Vagina (tissue), 2 donors: ENCODE data around the gene CDIP1. TPM values are rescaled to one million over a fixed set of nuclear protein-coding genes. Genes with fewer than 3 reads are reported as not detected.
A peak's percentile ranks its signal among the peaks of the same experiment; 100 is the strongest.

Source experiments
- DNase-seq, 2 donors: peaks; one replicate each; pipeline ENCODE4 v3.0.0-alpha.2; 2017; ENCODE audit errors: extremely low spot score in 2 of 2
- H3K27ac ChIP-seq: fragments of 200-600 bp; sonication (generic); one replicate; pipeline ENCODE4 v1.5.1; 2019
- H3K27me3 ChIP-seq: fragments of 200-600 bp; sonication (generic); one replicate; pipeline ENCODE4 v1.5.1; 2019
- H3K36me3 ChIP-seq, 2 donors: fragments of 200-600 bp; sonication (generic); one replicate each; pipeline ENCODE4 v1.5.1; 2017 to 2019
- H3K4me1 ChIP-seq: fragments of 200-600 bp; sonication (generic); one replicate; pipeline ENCODE4 v1.5.1; 2019
- H3K4me3 ChIP-seq, 2 donors: fragments of 200-600 bp; sonication (generic); 1 replicate in 1 of 2; 2 replicates in 1 of 2; pipeline ENCODE4 v1.5.1; 2016 to 2019
- H3K9me3 ChIP-seq: fragments of 200-600 bp; sonication (generic); one replicate; pipeline ENCODE4 v1.5.1; 2019
- CTCF ChIP-seq, 3 experiments: fragments of 450-650 bp in 2 of 3; fragments of 200-600 bp in 1 of 3; sonication (generic) in 1 of 3; IDR thresholded peaks; one replicate each; pipeline ENCODE4 v1.5.1; 2017 to 2019; ENCODE audit warnings: antibody characterized with exemption in 3 of 3, mild to moderate bottlenecking in 2 of 3, moderate library complexity in 2 of 3
- POLR2A ChIP-seq, 2 donors: fragments of 450-650 bp; IDR thresholded peaks; one replicate each; pipeline ENCODE4 v1.6.1; 2017; ENCODE audit warnings: antibody characterized with exemption in 2 of 2, mild to moderate bottlenecking in 2 of 2, moderate library complexity in 2 of 2
- POLR2AphosphoS5 ChIP-seq, 2 donors: sonication (generic); formaldehyde crosslinking; IDR thresholded peaks; one replicate each; pipeline ENCODE4 v1.9.0; 2017; ENCODE audit warnings: antibody characterized with exemption in 2 of 2, mild to moderate bottlenecking in 2 of 2, low read depth in 1 of 2; ENCODE audit not compliant: insufficient read depth in 1 of 2
- intact Hi-C: fragments of 100-400 bp; cut with DNase I; formaldehyde crosslinking; loops from one replicate; pipeline ENCODE4 v1.15.1; 2023
- total RNA-seq: library from RNA; depleted of rRNA; stranded (reverse); fragments of >200 nt; gene quantifications from one replicate; pipeline ENCODE4 v1.2.3, GENCODE V29; 2016

CDIP1 gene
- total RNA-seq, 1 donor from 2014 or later: 13.3 TPM

GRCh38 chr16:4505356-4506147, 33.0 kb downstream of the CDIP1 start:
- intact Hi-C loops: loop anchor here (10.0 kb wide), 1 partner anchor 49 kb away; the partner anchor contains the start of gene C16orf96
- Histone ChIP-seq H3K27me3 (no peaks in the 10 kb centered on the region), H3K9me3 (no peaks in the 10 kb centered on the region), H3K4me1 (peaks cover 37% of the 10 kb centered on the region), H3K27ac (peak overlapping the region; percentile 24), H3K4me3 (no peak overlapping the region), H3K36me3 (peaks cover 0 to 27% of the 10 kb centered on the region in 2 donors)
- DNase-seq: no peak
- TF ChIP-seq POLR2AphosphoS5 (IDR thresholded peaks at IDR 0.05; ENCODE audit: insufficient read depth in 1 of 2, low read depth in 1 of 2) (peak in 1 of 2 donors; percentile 42), CTCF (IDR thresholded peaks at IDR 0.05) (no peak)

DNA sequence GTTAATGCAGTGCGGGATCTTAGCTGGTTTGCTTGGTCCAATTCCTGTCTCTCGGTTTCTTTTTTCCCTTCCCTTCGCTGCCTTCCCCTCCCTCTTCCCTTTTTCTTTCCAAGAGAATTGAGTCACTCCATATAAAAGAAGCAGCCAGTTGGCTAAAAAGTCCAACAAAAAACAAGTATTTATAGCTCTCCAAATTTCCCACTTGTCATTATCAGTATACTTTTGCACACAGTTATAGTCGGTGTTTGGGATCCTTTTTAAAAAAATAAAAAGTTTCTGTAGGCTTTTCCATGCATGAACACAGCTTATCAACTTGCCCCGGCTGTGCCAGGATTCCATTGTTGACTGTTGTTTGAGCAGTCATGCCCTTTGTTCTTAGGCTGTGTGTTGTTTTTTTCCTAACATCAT, 37.5 kb downstream of the CDIP1 start:
- H3K27me3 ChIP-seq: no peaks in the 10 kb centered on the region
- H3K9me3 ChIP-seq: no peaks in the 10 kb centered on the region
- H3K4me1 ChIP-seq: peaks cover 63% of the 10 kb centered on the region
- H3K4me3 ChIP-seq: peak overlapping the region; percentile 29
- no peak for TF ChIP-seq CTCF (IDR thresholded peaks at IDR 0.05)
- peak in 1 of 2 donors; percentile 62 for TF ChIP-seq POLR2AphosphoS5 (IDR thresholded peaks at IDR 0.05; ENCODE audit: insufficient read depth in 1 of 2, low read depth in 1 of 2)
- H3K27ac ChIP-seq: peak overlapping the region; percentile 76
- DNase-seq: no peak
- no peaks in the 10 kb centered on the region for H3K36me3 ChIP-seq
- intact Hi-C loops: loop anchor here (10.0 kb wide), 1 partner anchor 54 kb away; the partner anchor contains the start of gene C16orf96

- peak overlapping the region; percentile 29 for H3K4me3 ChIP-seq
- no peaks in the 10 kb centered on the region for H3K36me3 ChIP-seq
- intact Hi-C loops: loop anchor here (10.0 kb wide), 1 partner anchor 55 kb away; the partner anchor contains the start of gene C16orf96
- H3K9me3 ChIP-seq: no peaks in the 10 kb centered on the region
- H3K27ac ChIP-seq: peak overlapping the region; percentile 76
- no peaks in the 10 kb centered on the region for H3K27me3 ChIP-seq
- peaks cover 65% of the 10 kb centered on the region for H3K4me1 ChIP-seq
- DNase-seq: no peak
- no peak for TF ChIP-seq POLR2A (IDR thresholded peaks at IDR 0.05)
- peak in 1 of 2 donors; percentile 29 for TF ChIP-seq POLR2AphosphoS5 (IDR thresholded peaks at IDR 0.05; ENCODE audit: insufficient read depth in 1 of 2, low read depth in 1 of 2)
- no peak for TF ChIP-seq CTCF (IDR thresholded peaks at IDR 0.05)
Measured at GRCh38 chr16:4500272-4500671, 38.3 kb downstream of the CDIP1 start.

DNA sequence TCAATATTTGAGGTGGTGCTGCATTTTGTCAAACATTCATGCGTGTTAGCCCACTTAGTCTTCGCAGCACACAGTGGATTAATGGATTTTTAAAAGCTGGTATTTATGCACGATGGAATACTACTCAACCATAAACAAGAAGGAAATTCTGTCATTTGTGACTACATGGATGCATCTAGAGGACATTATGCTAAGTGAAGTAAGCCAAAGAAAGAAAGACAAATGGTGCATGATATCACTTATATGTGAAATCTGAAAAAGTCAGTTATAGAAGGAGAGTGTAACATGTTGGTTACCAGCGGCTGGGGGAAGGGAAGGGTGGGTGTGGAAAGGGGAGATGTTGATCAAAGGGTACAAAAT, 39.4 kb downstream of the CDIP1 start:
- no peak overlapping the region for H3K4me3 ChIP-seq
- TF ChIP-seq POLR2AphosphoS5 (IDR thresholded peaks at IDR 0.05; ENCODE audit: insufficient read depth in 1 of 2, low read depth in 1 of 2) (no peak), CTCF (IDR thresholded peaks at IDR 0.05) (no peak), POLR2A (IDR thresholded peaks at IDR 0.05) (no peak)
- DNase-seq: no peak
- no peaks in the 10 kb centered on the region for H3K27me3 ChIP-seq
- peaks cover 74% of the 10 kb centered on the region for H3K4me1 ChIP-seq
- intact Hi-C loops: no loop called here
- no peak overlapping the region for H3K27ac ChIP-seq
- H3K36me3 ChIP-seq: no peaks in the 10 kb centered on the region
- no peaks in the 10 kb centered on the region for H3K9me3 ChIP-seq

DNA sequence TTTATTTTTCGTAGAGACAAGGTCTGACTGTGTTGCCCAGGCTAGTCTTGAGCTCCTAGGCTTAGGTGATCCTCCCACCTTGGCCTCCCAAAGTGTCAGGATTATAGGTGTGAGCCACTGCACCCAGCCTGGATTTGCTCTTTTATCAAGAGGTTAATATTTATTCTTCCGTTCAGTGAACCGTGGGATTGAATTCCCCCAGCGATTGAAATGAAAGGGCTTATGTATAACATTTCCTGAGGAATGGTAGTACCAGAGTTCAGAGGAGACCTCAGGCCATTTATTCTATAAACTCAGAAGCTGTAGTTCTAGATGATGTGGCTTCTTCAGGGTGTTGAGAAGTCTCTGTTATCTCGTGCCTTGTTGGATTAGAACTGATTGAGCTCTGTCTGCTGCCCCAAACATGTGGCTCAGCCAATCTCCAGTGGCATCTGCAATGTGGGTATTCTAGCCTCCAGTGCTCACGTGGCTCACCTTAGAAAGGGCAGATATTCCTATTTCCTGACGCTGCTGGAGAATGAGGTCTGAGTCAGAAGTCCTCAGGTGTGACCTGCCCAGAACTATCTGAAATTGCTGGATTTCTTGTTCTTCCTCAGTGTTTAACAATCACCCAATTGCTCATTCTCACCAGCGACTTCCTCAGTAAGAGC, 39.9 kb downstream of the CDIP1 start:
- intact Hi-C loops: no loop called here
- Histone ChIP-seq H3K36me3 (no peaks in the 10 kb centered on the region), H3K27ac (no peak overlapping the region), H3K4me1 (peaks cover 74% of the 10 kb centered on the region), H3K9me3 (no peaks in the 10 kb centered on the region), H3K27me3 (no peaks in the 10 kb centered on the region), H3K4me3 (no peak overlapping the region)
- TF ChIP-seq POLR2AphosphoS5 (IDR thresholded peaks at IDR 0.05; ENCODE audit: insufficient read depth in 1 of 2, low read depth in 1 of 2) (no peak), CTCF (IDR thresholded peaks at IDR 0.05) (no peak), POLR2A (IDR thresholded peaks at IDR 0.05) (no peak)
- DNase-seq: no peak
